ENCODE measurements around the gene POLR1G.

Gene POLR1G

DNA sequence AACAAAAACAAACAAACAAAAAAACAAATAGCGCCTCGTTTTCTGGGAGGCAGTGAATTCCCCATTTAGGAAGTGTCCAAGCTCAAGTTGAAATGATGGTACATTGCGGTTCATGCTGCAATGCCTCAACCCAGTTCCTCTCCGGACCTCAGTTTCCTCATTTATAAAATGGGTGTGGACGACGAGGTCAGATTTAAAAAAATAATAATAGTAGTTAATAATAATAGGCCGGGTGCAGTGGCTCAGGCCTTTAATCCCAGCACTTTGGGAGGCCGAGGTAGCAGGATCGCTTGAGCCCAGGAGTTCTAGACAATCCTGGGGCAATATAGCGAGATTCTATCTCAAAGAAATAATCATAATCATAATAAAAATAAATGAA, 32.7 kb downstream of the POLR1G start:
- no peak for DNase-seq
- Histone ChIP-seq H3K4me3 (ENCODE audit: low read length) (peak overlapping the region; percentile 68), H3K36me3 (replicated peaks; ENCODE audit: insufficient read depth, low read length) (no peaks in the 10 kb centered on the region), H3K4me2 (ENCODE audit: low read depth, low read length) (peak overlapping the region; percentile 54; the same call in 1 of the 2 replicates), H2AFZ (ENCODE audit: low read length) (peak overlapping the region; percentile 58; the same call in 1 of the 2 replicates), H3K79me2 (ENCODE audit: low read length) (no peaks in the 10 kb centered on the region), H3K4me1 (ENCODE audit: low read length) (peaks cover 13% of the 10 kb centered on the region), H3K9me3 (replicated peaks; ENCODE audit: insufficient read depth, low read length) (no peaks in the 10 kb centered on the region), H3K9ac (ENCODE audit: low read length) (peak overlapping the region; percentile 73; the same call in 1 of the 2 replicates), H3F3A (ENCODE audit: insufficient read depth, low read length) (peaks cover 27% of the 10 kb centered on the region), H3K27me3 (replicated peaks; ENCODE audit: insufficient read depth, low read length) (no peaks in the 10 kb centered on the region), H3K27ac (ENCODE audit: low read length) (peak overlapping the region; percentile 51; the same call in 1 of the 2 replicates), H3K9me2 (replicated peaks; ENCODE audit: insufficient read depth, low read length) (no peaks in the 10 kb centered on the region), H4K20me1 (ENCODE audit: insufficient read depth, low read length) (no peaks in the 10 kb centered on the region)
- no peak for TF ChIP-seq EZH2 (optimal IDR thresholded peaks at IDR 0.05; ENCODE audit: low read depth, low read length)
- no peak for TF ChIP-seq EZH2phosphoT487 (IDR thresholded peaks at IDR 0.05; ENCODE audit: low read length)

DNA sequence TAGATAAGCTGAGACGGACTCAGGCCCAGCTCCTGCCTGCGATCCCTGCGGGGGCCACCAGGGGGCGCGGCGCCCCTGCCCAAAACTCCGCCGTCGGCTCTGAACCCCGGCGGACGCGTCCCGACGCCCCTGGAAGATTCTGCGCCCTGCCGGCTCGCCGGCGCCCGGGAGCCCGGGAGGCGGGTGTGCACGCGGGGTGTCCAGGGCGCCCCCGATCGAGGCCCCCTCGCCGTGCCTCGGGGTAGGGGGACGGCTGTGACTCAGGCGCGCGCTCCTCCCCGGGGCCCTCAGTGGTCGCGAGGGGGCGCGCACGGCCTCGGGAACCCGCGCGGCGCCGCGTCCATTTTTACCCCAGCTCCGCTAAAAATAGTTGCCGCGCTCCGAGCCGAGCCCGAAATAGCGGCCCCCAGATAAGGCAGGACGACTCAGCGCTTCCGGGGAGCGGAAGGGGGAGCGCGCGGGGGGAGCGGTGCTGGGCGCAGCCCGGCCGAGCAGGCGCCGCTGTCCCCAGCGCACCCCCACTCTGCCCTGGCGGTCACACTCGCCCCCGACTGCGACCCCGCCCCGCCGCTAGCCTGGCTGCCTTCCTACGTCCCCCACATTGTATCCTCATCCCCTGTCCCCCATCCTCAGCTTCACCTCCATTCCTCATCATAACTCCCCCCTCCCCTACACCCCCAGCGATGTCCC, 33.3 kb downstream of the POLR1G start:
- H3K27me3 ChIP-seq (replicated peaks; ENCODE audit: insufficient read depth, low read length): no peaks in the 10 kb centered on the region
- H3K36me3 ChIP-seq (replicated peaks; ENCODE audit: insufficient read depth, low read length): no peaks in the 10 kb centered on the region
- no peaks in the 10 kb centered on the region for H4K20me1 ChIP-seq (ENCODE audit: insufficient read depth, low read length)
- H3K4me3 ChIP-seq (ENCODE audit: low read length): peak overlapping the region; percentile 68
- TF ChIP-seq EZH2phosphoT487 (IDR thresholded peaks at IDR 0.05; ENCODE audit: low read length): no peak
- TF ChIP-seq, protein P1, sequence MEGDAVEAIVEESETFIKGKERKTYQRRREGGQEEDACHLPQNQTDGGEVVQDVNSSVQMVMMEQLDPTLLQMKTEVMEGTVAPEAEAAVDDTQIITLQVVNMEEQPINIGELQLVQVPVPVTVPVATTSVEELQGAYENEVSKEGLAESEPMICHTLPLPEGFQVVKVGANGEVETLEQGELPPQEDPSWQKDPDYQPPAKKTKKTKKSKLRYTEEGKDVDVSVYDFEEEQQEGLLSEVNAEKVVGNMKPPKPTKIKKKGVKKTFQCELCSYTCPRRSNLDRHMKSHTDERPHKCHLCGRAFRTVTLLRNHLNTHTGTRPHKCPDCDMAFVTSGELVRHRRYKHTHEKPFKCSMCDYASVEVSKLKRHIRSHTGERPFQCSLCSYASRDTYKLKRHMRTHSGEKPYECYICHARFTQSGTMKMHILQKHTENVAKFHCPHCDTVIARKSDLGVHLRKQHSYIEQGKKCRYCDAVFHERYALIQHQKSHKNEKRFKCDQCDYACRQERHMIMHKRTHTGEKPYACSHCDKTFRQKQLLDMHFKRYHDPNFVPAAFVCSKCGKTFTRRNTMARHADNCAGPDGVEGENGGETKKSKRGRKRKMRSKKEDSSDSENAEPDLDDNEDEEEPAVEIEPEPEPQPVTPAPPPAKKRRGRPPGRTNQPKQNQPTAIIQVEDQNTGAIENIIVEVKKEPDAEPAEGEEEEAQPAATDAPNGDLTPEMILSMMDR (IDR thresholded peaks at IDR 0.05; ENCODE audit: low read length): peak; percentile 90
- H3K9ac ChIP-seq (ENCODE audit: low read length): peak overlapping the region; percentile 73
- H3K4me2 ChIP-seq (ENCODE audit: low read depth, low read length): peak overlapping the region; percentile 54
- DNase-seq: peak; percentile 73
- no peaks in the 10 kb centered on the region for H3K9me3 ChIP-seq (replicated peaks; ENCODE audit: insufficient read depth, low read length)
- no peaks in the 10 kb centered on the region for H3K9me2 ChIP-seq (replicated peaks; ENCODE audit: insufficient read depth, low read length)
- peak overlapping the region; percentile 11; the same call in 1 of the 2 replicates for H2AFZ ChIP-seq (ENCODE audit: low read length)
- peak overlapping the region; percentile 51; the same call in 1 of the 2 replicates for H3K27ac ChIP-seq (ENCODE audit: low read length)
- H3K4me1 ChIP-seq (ENCODE audit: low read length): peaks cover 17% of the 10 kb centered on the region
- no peaks in the 10 kb centered on the region for H3K79me2 ChIP-seq (ENCODE audit: low read length)
- peaks cover 27% of the 10 kb centered on the region for H3F3A ChIP-seq (ENCODE audit: insufficient read depth, low read length)

DNA sequence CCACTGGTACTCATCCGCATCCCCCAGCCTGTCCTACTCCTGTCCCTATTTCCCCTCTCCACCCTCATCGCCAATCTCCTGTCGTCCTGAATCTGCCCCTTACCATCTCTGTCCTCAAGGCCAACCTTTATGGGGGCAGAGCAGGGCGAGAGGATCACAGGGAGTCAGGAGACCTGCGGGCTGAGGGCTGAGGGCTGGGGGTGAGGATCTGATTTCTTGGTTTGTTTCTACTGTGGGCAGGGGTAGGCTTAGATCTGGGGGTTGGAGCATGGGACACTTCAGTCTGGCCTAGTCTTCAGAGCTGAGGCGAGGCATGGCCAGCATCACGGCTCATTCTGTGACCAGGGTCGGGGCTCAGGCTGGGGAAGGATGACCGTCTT, 33.8 kb downstream of the POLR1G start:
- Histone ChIP-seq H3K79me2 (ENCODE audit: low read length) (no peaks in the 10 kb centered on the region), H4K20me1 (ENCODE audit: insufficient read depth, low read length) (no peaks in the 10 kb centered on the region), H3K4me2 (ENCODE audit: low read depth, low read length) (peak overlapping the region; percentile 54), H3K9ac (ENCODE audit: low read length) (peak overlapping the region; percentile 73; the same call in 1 of the 2 replicates), H3K36me3 (replicated peaks; ENCODE audit: insufficient read depth, low read length) (no peaks in the 10 kb centered on the region), H3F3A (ENCODE audit: insufficient read depth, low read length) (peaks cover 29% of the 10 kb centered on the region), H3K9me2 (replicated peaks; ENCODE audit: insufficient read depth, low read length) (no peaks in the 10 kb centered on the region), H3K27ac (ENCODE audit: low read length) (peak overlapping the region; percentile 51; the same call in 1 of the 2 replicates), H3K4me1 (ENCODE audit: low read length) (peaks cover 20% of the 10 kb centered on the region), H3K9me3 (replicated peaks; ENCODE audit: insufficient read depth, low read length) (no peaks in the 10 kb centered on the region), H2AFZ (ENCODE audit: low read length) (peak overlapping the region; percentile 11; the same call in 1 of the 2 replicates), H3K27me3 (replicated peaks; ENCODE audit: insufficient read depth, low read length) (no peaks in the 10 kb centered on the region), H3K4me3 (ENCODE audit: low read length) (peak overlapping the region; percentile 68)
- TF ChIP-seq EZH2phosphoT487 (IDR thresholded peaks at IDR 0.05; ENCODE audit: low read length) (no peak), EZH2 (optimal IDR thresholded peaks at IDR 0.05; ENCODE audit: low read depth, low read length) (no peak)
- TF ChIP-seq, protein P1 (IDR thresholded peaks at IDR 0.05; ENCODE audit: low read length): no peak
- no peak for DNase-seq
